Measurements from ENCODE around the gene LRRFIP1. TPM values are rescaled to one million over a fixed set of nuclear protein-coding genes. Genes with fewer than 3 reads are reported as not detected.

LRRFIP1 gene
- total and polyA plus RNA-seq, 10 of the 15 experiments (the other 5 are each of a cell fraction or from before 2014, with no cell fraction given) = 36.2 to 120 (median 74.3) TPM

DNA sequence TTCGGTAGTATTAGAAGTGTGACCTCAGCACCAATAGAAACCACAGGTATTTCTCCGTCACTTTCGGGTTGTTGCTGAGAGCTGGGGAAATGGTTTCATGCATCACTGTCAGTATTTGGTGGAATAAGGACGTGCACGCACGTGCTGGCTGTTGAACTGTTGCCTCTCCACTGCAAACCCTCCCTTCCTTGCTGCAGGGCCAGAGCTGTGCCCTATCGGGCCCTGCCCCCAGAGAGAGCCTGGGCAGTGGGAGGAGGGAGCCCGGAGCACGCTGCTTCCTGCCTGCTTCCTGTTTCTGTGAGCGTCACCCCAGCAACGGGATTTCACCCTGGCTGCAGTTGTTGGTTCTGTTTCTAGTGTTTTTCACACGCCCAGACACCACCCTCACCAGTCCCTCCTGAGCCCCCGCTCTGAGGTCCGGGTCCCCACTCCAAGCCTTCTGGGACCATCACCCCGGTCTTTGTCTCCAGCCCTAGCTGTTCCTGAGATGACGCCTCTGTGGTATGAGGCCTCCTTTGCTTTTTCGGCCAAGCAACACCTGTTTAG lies 47.4 kb downstream of the LRRFIP1 start (continued):
- no peak for TF ChIP-seq ZBTB11 (CRISPR knock-in tag; IDR thresholded peaks at IDR 0.05)
- no peak for TF ChIP-seq MYB (IDR thresholded peaks at IDR 0.05; ENCODE audit: borderline replicate concordance, low read depth, low read length)
- peak; percentile 64 for TF ChIP-seq LARP7 (IDR thresholded peaks at IDR 0.05)
- no peak for TF ChIP-seq YBX1 (IDR thresholded peaks at IDR 0.05)
- TF ChIP-seq JUNB (IDR thresholded peaks at IDR 0.05) = no peak; the same call in 1 of the 2 replicates
- peak; percentile 65; the same call in 1 of the 2 replicates for TF ChIP-seq TCF12 (IDR thresholded peaks at IDR 0.05; ENCODE audit: low read depth, low read length)
- TF ChIP-seq, protein P1, sequence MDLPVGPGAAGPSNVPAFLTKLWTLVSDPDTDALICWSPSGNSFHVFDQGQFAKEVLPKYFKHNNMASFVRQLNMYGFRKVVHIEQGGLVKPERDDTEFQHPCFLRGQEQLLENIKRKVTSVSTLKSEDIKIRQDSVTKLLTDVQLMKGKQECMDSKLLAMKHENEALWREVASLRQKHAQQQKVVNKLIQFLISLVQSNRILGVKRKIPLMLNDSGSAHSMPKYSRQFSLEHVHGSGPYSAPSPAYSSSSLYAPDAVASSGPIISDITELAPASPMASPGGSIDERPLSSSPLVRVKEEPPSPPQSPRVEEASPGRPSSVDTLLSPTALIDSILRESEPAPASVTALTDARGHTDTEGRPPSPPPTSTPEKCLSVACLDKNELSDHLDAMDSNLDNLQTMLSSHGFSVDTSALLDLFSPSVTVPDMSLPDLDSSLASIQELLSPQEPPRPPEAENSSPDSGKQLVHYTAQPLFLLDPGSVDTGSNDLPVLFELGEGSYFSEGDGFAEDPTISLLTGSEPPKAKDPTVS (IDR thresholded peaks at IDR 0.05; ENCODE audit: low read depth, low read length) = no peak
- 0 out of 2 replicates have a peak, but pooled peaks have one; percentile 7 for TF ChIP-seq YY1 (IDR thresholded peaks at IDR 0.05; ENCODE audit: low read depth, low read length)
- no peak for TF ChIP-seq CTCF (IDR thresholded peaks at IDR 0.05 in 2 of 3, conservative IDR thresholded peaks at IDR 0.05 in 1 of 3; ENCODE audit: control insufficient read depth in 2 of 3, extremely low read depth in 1 of 3, insufficient read depth in 1 of 3, low read depth in 3 of 3, low read length in 3 of 3)
- TF ChIP-seq NR2F1 (conservative IDR thresholded peaks at IDR 0.05) = 0 out of 2 replicates have a peak, but pooled peaks have one; percentile 46
- TF ChIP-seq, protein P2, sequence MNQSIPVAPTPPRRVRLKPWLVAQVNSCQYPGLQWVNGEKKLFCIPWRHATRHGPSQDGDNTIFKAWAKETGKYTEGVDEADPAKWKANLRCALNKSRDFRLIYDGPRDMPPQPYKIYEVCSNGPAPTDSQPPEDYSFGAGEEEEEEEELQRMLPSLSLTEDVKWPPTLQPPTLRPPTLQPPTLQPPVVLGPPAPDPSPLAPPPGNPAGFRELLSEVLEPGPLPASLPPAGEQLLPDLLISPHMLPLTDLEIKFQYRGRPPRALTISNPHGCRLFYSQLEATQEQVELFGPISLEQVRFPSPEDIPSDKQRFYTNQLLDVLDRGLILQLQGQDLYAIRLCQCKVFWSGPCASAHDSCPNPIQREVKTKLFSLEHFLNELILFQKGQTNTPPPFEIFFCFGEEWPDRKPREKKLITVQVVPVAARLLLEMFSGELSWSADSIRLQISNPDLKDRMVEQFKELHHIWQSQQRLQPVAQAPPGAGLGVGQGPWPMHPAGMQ (IDR thresholded peaks at IDR 0.05; ENCODE audit: borderline replicate concordance) = no peak
- TF ChIP-seq RFX5 (IDR thresholded peaks at IDR 0.05; ENCODE audit: low read depth, low read length) = peak; percentile 61; the same call in 1 of the 2 replicates
- TF ChIP-seq GABPA (IDR thresholded peaks at IDR 0.05; ENCODE audit: low read depth) = no peak
- no peak for TF ChIP-seq SMARCA5 (IDR thresholded peaks at IDR 0.05)
- peak; percentile 78 for TF ChIP-seq TBL1XR1 (IDR thresholded peaks at IDR 0.05; ENCODE audit: low read depth, low read length)
- peak; percentile 73 for TF ChIP-seq SP1 (IDR thresholded peaks at IDR 0.05; ENCODE audit: low read depth, low read length)
- no peak for TF ChIP-seq RAD21 (IDR thresholded peaks at IDR 0.05; ENCODE audit: insufficient read depth, low read depth, low read length)
- TF ChIP-seq BACH1 (IDR thresholded peaks at IDR 0.05; ENCODE audit: borderline replicate concordance) = no peak; the same call in 1 of the 2 replicates
- TF ChIP-seq IKZF2 (IDR thresholded peaks at IDR 0.05) = peak; percentile 74 to 79
- TF ChIP-seq ZNF207 (IDR thresholded peaks at IDR 0.05; ENCODE audit: borderline replicate concordance) = peak; percentile 74; the same call in 1 of the 2 replicates
- TF ChIP-seq E4F1 (IDR thresholded peaks at IDR 0.05; ENCODE audit: borderline replicate concordance, partially characterized antibody) = no peak

All from GM12878 (cell line).